ENCODE data around the gene ZNF275. TPM values are rescaled to one million over a fixed set of nuclear protein-coding genes. Genes with fewer than 3 reads are reported as not detected.

The ZNF275 gene
- total and polyA plus RNA-seq, 9 donors = 5.6 to 10.9 (median 8.3) TPM

DNA sequence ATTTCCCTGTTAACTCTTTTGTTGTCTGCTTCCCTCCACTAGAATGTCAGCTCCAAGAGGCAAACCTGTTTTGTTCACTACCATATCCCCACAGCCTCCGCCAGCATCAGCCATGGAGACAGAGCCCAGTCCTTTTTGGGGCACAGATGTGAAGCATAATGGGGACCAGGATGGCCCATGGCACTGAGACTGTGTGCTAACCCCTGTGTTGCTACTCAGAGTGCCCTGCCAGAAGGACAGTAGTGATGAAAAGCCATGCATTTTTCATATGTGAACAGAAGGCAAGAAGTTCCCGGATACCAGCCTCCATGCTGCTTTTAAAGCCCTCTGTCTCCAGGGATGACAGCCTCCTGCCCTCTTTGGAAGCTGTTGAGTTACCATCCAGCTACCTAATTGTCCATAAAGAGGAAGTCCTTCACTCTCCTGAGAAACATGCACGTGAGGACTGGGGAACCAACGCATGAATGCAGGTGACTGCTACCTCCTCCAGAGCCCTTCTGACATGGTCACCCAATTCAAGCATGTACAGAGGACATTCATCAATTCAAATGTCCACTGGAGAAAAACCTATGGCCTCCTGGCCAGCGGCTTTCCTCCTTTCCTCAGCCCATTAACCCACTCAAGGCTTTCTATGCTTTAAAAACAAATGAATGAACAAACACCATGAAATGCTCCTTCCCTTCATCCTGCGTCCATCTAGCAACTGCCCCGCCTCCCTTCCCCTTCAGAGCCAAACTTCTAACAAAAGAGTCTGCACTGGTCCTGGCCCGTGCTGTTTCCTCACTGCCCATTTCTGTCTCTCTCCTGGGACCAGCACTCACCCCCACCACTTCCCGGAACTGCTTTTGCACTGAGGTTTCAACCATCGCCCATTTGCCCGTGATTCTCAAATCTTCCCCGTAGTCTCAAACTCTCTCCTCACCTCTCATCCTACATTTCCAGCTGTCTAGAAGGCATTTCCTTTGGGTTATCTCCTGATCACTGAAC is 30.4 kb upstream of the ZNF275 start:
- Histone ChIP-seq H3K4me1 (ENCODE audit: control insufficient read depth, insufficient read depth, low read length) (no peaks in the 10 kb centered on the region), H3K36me3 (ENCODE audit: control insufficient read depth, insufficient read depth, low read length) (no peaks in the 10 kb centered on the region), H3K27ac (ENCODE audit: low read length) (no peak overlapping the region), H3K4me3 (ENCODE audit: low read length) (no peak overlapping the region), H3K27me3 (ENCODE audit: control insufficient read depth, insufficient read depth, low read length) (peaks cover 13% of the 10 kb centered on the region), H3K9me3 (replicated peaks; ENCODE audit: control insufficient read depth, low read depth, low read length) (no peaks in the 10 kb centered on the region)
- 66% methylated on average over 11 of the region's 12 CpGs for WGBS (ENCODE audit: insufficient coverage)
- DNase-seq = no peak

DNA sequence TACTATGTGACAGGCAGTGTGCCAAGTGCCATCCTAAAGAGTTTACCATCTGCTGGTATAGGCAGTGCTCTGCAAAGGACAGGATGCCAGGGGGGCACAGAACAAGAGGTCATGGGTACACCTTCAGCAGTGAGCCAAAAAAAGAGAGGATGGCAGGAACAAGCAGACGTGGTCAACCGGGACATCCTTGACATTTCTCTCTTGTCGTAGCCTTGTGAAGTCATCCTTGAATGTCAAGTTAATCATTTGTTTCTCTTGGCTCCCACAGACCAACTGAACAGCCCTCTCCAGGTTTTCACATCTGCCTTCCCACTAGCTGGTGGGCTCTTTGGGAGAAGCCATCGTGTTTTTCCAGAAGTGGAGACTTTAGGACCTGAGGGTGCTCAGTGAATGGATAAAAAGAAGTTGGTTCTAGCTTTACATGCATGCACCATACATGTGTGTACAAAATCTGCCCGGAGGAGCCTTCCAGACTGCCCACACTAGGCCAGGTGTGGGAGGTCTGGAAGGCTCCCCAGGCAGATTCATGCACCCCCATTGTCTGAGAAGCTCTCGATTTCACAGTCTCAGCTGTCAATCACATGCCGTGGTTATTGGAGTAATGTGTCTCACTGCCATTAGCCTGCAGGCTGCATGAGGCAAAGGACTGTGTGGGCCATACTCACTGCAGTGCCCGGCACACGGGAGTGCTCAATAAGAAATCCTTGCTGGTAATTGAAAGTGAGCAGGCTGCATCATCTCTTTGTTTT is 28.8 kb upstream of the ZNF275 start:
- no peak overlapping the region for H3K27ac ChIP-seq (ENCODE audit: low read length)
- H3K36me3 ChIP-seq (ENCODE audit: control insufficient read depth, insufficient read depth, low read length) = no peaks in the 10 kb centered on the region
- H3K9me3 ChIP-seq (replicated peaks; ENCODE audit: control insufficient read depth, low read depth, low read length) = no peaks in the 10 kb centered on the region
- H3K4me3 ChIP-seq (ENCODE audit: low read length) = no peak overlapping the region
- H3K4me1 ChIP-seq (ENCODE audit: control insufficient read depth, insufficient read depth, low read length) = no peaks in the 10 kb centered on the region
- DNase-seq = no peak
- 93% methylated on average over 3 of the region's 9 CpGs for WGBS (ENCODE audit: insufficient coverage)
- H3K27me3 ChIP-seq (ENCODE audit: control insufficient read depth, insufficient read depth, low read length) = peaks cover 15% of the 10 kb centered on the region

DNA sequence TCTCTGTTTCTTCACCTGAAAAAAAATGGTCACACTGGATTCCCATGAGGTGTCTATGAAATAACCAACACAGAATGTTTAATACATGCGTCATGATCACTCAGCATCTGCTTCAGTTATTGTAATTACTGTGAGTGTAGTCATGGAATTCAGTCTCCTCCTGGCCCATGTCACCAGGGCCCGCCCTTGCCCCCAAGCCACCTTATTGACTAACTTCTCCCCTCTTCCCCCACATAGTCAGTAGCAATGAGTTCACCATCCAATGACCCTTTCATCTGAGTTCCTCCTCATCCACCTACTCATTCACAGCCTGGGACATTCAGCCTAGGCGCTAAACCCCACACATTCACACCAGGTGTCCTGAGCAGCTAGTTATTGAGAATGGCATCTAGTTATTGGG is 28.0 kb upstream of the ZNF275 start:
- peaks cover 15% of the 10 kb centered on the region for H3K27me3 ChIP-seq (ENCODE audit: control insufficient read depth, insufficient read depth, low read length)
- H3K4me1 ChIP-seq (ENCODE audit: control insufficient read depth, insufficient read depth, low read length) = no peaks in the 10 kb centered on the region
- no peak overlapping the region for H3K27ac ChIP-seq (ENCODE audit: low read length)
- no CpG with 5 or more reads among the region's 3 CpGs for WGBS (ENCODE audit: insufficient coverage)
- no peaks in the 10 kb centered on the region for H3K9me3 ChIP-seq (replicated peaks; ENCODE audit: control insufficient read depth, low read depth, low read length)
- DNase-seq = no peak
- no peak overlapping the region for H3K4me3 ChIP-seq (ENCODE audit: low read length)
- H3K36me3 ChIP-seq (ENCODE audit: control insufficient read depth, insufficient read depth, low read length) = no peaks in the 10 kb centered on the region

DNA sequence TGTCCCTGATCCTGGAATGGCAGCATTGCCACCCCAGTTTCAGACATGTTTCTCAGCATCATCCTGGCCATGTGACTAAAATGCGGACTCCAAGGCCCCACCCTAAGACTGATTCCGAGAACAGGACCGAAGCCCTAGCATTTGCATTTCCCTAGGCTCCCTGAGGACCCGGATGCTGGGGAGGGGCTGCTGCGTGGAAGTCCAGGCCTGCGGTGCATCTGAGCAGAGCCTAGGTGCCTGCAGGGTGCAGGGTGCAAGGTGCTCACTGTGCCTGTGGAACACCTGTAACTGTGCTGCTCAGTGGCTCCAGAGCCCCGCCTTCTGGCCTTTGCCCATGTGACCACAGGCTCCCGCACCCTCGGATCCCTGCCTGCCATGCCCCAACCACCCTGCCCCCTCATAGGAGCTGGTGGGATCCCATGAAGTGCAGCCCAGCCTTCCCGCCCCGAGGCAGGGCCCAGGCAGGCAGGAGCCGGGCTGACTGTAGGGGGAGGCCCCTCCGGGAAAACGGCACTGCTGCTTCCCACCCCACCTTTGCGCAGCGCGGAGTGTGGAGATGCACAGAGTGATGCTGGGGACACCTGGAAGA is 27.3 kb upstream of the ZNF275 start:
- DNase-seq = no peak
- 69% methylated on average over 17 of the region's 17 CpGs for WGBS (ENCODE audit: insufficient coverage)
- Histone ChIP-seq H3K36me3 (ENCODE audit: control insufficient read depth, insufficient read depth, low read length) (no peaks in the 10 kb centered on the region), H3K4me3 (ENCODE audit: low read length) (no peak overlapping the region), H3K9me3 (replicated peaks; ENCODE audit: control insufficient read depth, low read depth, low read length) (no peaks in the 10 kb centered on the region), H3K4me1 (ENCODE audit: control insufficient read depth, insufficient read depth, low read length) (no peaks in the 10 kb centered on the region), H3K27me3 (ENCODE audit: control insufficient read depth, insufficient read depth, low read length) (peaks cover 15% of the 10 kb centered on the region), H3K27ac (ENCODE audit: low read length) (no peak overlapping the region)

DNA sequence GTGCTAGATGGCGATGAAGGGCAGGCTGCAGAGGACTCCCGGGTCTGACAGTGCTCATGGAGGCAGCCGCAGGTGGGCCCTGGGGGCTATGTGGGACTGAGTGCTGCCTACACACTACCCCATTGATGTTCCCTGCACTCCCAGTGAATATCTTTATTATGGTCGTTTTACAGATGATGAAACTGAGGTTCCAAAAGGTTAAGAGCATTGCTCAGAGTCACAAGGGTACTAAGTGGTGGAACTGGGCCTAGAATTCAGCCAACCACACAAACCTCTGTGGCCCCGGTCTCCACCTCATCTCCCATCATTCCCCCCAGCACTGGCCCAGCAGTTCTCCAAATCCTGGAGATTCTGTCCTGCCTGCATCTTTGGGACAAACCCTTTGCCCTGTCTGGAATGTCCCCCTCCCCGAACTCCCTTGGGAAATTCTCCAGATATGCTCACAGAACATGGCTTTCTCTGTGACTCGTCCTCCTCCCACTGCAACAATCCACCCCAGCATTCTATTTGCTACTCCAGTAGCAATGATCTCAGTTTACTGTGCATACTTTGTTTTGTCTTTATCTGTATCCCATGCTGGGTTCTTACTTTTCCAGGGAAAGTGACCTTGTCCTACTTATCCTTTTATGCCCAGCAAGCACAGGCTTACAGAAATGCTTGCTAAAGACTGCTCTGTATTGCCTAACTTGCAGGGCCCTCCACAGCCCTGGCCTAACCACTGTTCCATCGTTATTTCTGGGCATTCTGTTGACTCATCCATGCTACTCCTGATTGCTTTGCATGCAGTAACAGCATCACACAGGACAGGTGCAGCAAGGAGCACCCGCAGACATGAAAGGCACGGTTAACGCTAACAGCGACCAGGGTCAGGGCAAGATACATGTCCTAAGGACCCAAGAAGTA is 26.4 kb upstream of the ZNF275 start:
- Histone ChIP-seq H3K4me3 (ENCODE audit: low read length) (no peak overlapping the region), H3K27me3 (ENCODE audit: control insufficient read depth, insufficient read depth, low read length) (peaks cover 15% of the 10 kb centered on the region), H3K9me3 (replicated peaks; ENCODE audit: control insufficient read depth, low read depth, low read length) (no peaks in the 10 kb centered on the region), H3K27ac (ENCODE audit: low read length) (no peak overlapping the region), H3K4me1 (ENCODE audit: control insufficient read depth, insufficient read depth, low read length) (no peaks in the 10 kb centered on the region), H3K36me3 (ENCODE audit: control insufficient read depth, insufficient read depth, low read length) (no peaks in the 10 kb centered on the region)
- DNase-seq = no peak
- WGBS (ENCODE audit: insufficient coverage) = 72% methylated on average over 8 of the region's 12 CpGs

DNA sequence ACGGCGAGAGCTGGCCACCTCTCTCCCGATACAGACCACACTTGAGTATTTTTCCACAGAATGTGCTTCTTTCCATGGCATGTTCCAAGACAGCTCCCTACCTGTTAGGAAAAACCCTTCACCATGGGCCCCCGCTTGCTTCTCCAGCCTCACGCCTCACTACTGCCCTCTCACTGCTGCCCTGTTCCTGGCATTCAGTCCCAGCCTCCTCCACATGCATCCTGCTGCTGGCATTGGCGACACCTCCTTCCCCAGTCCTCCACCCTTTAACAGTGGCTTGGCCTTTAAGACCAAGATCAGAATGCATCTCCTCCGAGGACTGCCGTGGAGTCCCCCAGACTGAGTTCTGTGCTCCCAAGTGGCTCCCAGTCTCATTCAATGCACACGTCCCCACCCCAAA is 23.1 kb upstream of the ZNF275 start:
- Histone ChIP-seq H3K4me3 (ENCODE audit: low read length) (no peak overlapping the region), H3K9me3 (replicated peaks; ENCODE audit: control insufficient read depth, low read depth, low read length) (no peaks in the 10 kb centered on the region), H3K27me3 (ENCODE audit: control insufficient read depth, insufficient read depth, low read length) (peaks cover 4% of the 10 kb centered on the region), H3K36me3 (ENCODE audit: control insufficient read depth, insufficient read depth, low read length) (no peaks in the 10 kb centered on the region), H3K4me1 (ENCODE audit: control insufficient read depth, insufficient read depth, low read length) (no peaks in the 10 kb centered on the region), H3K27ac (ENCODE audit: low read length) (no peak overlapping the region)
- peak; percentile 25 for DNase-seq
- 65% methylated on average over 9 of the region's 9 CpGs for WGBS (ENCODE audit: insufficient coverage)

DNA sequence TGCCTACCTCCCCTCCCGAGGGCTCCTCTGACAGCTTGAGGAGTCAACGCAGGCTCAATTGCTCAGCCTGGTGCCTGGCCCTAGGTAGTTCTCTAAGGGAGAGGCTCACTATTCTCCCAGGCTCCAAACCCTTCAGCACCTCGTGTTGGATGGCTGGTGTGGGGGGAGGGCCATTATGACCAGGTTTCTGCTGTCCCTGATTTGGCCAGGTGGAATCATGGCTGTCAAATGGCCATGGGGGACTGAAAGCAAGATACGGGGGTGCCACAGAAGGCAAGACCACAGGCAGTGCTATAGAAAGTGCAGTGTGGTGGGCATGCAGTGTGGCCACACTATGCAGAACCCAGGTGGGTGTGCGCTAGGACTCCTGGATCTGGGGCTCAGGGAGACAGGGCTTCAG is 21.9 kb upstream of the ZNF275 start:
- no peak overlapping the region for H3K4me3 ChIP-seq (ENCODE audit: low read length)
- H3K27me3 ChIP-seq (ENCODE audit: control insufficient read depth, insufficient read depth, low read length) = peaks cover 4% of the 10 kb centered on the region
- no peaks in the 10 kb centered on the region for H3K9me3 ChIP-seq (replicated peaks; ENCODE audit: control insufficient read depth, low read depth, low read length)
- H3K4me1 ChIP-seq (ENCODE audit: control insufficient read depth, insufficient read depth, low read length) = no peaks in the 10 kb centered on the region
- WGBS (ENCODE audit: insufficient coverage) = 74% methylated on average over 4 of the region's 5 CpGs
- no peak for DNase-seq
- H3K27ac ChIP-seq (ENCODE audit: low read length) = no peak overlapping the region
- H3K36me3 ChIP-seq (ENCODE audit: control insufficient read depth, insufficient read depth, low read length) = no peaks in the 10 kb centered on the region

DNA sequence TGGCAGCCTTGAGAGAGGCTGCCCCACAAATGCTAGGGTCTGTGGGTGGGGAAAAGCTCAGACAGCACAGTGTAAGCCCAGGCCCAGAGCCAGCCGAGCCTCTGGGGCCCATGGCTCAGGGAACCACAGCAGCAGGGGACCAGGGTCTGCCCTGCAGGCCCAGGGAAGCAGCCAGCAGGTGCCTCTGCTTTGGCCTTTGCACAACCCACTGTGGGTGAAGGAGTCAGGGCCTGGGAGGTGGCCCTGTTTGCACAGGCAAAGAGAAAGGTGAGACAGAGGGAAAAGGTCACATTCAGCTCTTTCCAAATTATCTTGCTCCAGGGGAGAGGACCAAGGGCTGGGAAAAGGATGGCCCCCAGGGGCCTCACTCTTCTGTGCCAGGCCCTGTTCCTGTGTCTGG is 21.1 kb upstream of the ZNF275 start:
- H3K4me1 ChIP-seq (ENCODE audit: control insufficient read depth, insufficient read depth, low read length) = no peaks in the 10 kb centered on the region
- DNase-seq = no peak
- H3K4me3 ChIP-seq (ENCODE audit: low read length) = no peak overlapping the region
- no peak overlapping the region for H3K27ac ChIP-seq (ENCODE audit: low read length)
- peaks cover 2% of the 10 kb centered on the region for H3K27me3 ChIP-seq (ENCODE audit: control insufficient read depth, insufficient read depth, low read length)
- WGBS (ENCODE audit: insufficient coverage) = 80% methylated on average over 1 of the region's 1 CpG
- H3K9me3 ChIP-seq (replicated peaks; ENCODE audit: control insufficient read depth, low read depth, low read length) = no peaks in the 10 kb centered on the region
- no peaks in the 10 kb centered on the region for H3K36me3 ChIP-seq (ENCODE audit: control insufficient read depth, insufficient read depth, low read length)

DNA sequence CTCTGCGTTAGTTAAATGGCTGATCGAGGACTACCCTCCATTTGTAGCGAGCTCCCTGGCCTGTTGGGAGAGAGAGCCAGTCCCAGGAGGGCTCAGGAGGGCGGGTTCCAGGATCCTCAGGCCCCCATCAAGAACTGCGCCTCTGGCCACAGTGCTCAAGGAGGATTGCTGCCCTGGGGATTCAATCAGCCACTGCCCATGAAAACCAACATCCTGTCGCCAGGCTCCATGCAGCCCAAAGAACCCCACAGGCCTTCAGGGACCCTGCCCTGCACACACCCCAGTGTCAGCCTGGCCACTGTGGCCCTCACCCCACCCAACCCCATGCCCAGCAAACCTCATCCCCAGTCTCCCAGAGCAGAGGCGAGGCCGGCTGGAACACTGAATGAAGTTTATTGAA is 16.6 kb upstream of the ZNF275 start:
- no peaks in the 10 kb centered on the region for H3K4me1 ChIP-seq (ENCODE audit: control insufficient read depth, insufficient read depth, low read length)
- no peaks in the 10 kb centered on the region for H3K36me3 ChIP-seq (ENCODE audit: control insufficient read depth, insufficient read depth, low read length)
- no peak overlapping the region for H3K4me3 ChIP-seq (ENCODE audit: low read length)
- no peak for DNase-seq
- WGBS (ENCODE audit: insufficient coverage) = 75% methylated on average over 6 of the region's 8 CpGs
- no peak overlapping the region for H3K27ac ChIP-seq (ENCODE audit: low read length)
- no peaks in the 10 kb centered on the region for H3K9me3 ChIP-seq (replicated peaks; ENCODE audit: control insufficient read depth, low read depth, low read length)
- peaks cover 18% of the 10 kb centered on the region for H3K27me3 ChIP-seq (ENCODE audit: control insufficient read depth, insufficient read depth, low read length)
